Stimulated activated naive CD4-positive, alpha-beta T cell (primary cell): Measurements from ENCODE around the gene TEX12.
"Not testable (repeated sequence)": the region's sequence is repeated elsewhere in the genome, so short reads cannot be mapped to it uniquely, and the experiment has no call there.

ENCODE experiments used
- DNase-seq, 6 experiments: peaks; one replicate each; lab custom pipeline; 2025; lab: John Stamatoyannopoulos, UW

Gene TEX12

DNA sequence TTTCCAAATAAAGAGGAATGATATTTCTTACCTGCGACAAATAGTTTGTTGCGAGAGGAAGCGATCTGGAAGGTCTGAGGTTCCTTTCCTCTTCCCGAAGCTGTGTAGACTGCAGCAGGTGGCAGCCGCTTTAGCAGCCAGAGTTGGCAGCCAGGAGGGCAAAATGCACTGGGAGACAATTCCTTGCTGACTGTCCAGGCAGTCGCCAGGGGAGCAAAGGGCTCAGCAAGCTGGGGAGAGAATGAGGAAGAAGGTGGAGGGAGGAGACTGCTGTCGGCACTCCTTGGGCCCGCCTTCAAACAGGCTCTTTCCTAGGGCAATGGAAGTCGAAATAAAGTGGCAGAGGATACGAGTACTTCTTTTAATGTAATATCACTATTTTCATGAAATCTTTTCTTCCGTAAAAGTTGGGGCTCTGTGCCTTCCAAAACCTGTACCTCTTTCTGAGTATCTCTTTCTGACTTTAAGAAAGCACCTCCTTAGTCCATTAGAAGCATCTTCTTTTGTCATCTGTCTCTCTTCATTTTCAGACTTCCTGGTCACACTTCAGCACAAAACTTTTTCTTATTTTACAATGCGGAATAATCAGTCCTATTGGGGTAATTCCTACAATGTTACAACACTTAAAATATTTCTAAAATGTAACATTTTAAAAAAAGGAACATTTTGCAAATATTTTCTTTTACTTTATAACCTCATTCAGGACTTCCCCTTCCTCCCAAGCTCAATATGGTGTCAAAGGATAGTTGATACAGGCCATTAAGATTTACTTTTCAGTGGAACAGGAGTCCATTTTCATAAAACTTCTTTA, 3.1 kb upstream of the TEX12 start, which contains the start of gene IL18:
IL18 (minus strand) TSS at position 220 of the 811 bp plus-strand sequence. CDS start 9,041 bp downstream, outside the sequence.
- no peak for DNase-seq

DNA sequence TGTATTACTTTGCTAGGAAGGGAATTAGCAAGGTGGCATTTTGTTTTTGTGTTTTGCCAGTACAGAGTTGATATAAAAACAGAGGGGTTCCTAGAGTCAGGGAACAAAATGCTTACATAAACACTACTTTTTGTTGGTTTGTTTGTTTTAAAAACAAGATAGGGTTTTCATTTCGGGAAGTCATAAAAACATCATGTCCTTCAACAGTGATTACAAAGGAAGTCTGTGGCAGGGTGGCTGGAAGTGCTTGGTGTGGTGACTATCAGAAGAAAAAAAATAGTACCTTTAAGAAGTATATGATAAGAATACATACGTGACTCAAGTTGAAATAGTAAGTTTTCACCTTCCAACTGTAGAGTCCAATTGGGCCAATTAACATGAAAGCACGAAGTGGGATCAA, 2.1 kb upstream of the TEX12 start:
- no peak for DNase-seq

DNA sequence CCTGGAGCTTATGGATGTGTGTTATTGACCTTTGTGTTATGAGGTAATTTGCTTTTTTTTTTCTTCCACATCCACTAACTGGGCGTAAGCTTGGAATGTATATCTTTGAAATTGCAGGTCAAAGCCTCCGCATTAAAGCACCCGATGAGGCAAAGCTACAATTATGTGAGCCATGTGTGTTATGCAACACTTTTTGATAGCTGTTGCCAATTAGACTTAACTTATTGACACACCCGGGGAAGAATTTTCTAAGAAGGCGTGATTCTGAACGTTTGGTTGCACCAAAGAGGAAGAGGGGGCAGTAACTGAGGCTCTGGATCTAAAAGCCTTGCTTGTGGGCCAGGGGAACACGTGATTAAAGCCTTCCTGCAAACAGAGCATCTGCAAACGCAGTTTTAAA, 610 bp upstream of the TEX12 start:
- DNase-seq = no peak

DNA sequence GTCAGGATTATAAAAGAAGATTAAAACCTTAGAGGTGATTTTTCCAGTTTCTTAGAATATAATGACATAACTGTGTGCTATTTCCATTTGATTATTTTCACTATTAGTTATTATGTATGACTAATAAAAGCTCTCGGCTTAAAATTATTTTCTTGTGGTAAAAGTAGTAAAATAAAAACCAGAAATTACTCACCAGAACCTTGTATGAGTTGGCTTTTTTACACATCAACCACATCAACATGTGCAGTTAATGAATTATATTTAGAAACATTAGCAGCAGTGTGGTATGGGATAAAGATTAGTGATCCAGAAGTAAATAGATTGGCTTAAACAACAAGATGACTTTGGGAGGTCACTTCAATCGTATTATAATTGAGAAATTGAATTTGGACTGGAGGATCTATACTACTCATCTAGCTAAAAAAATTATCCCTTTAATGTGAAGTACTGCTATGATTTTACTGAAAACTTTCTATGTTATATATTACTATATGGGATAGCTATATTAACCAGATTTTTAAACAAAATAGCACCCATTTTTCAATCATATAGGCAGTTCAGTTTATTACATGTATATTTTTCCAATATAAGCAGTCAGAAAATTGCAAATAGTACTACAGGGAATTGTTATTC, 5.3 kb downstream of the TEX12 start:
- DNase-seq = no peak

DNA sequence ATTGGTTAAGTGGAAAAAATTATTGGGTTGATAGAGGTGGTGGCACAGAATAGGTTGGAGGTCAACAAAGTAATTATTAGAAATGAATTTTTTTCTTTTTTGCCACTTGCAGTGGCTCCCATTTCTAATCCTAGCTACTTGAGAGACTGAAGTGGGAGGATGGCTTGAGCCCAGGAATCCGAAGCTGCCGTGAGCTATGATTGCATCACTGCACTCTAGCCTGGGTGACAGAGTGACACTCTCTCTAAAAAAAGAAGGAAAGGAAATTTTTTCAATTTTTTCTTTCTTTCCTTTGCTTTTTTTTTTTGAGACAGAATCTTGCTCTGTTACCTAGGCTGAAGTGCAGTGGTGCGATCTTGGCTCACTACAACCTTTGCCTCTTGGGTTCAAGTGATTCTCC, 6.0 kb downstream of the TEX12 start:
- no peak for DNase-seq

DNA sequence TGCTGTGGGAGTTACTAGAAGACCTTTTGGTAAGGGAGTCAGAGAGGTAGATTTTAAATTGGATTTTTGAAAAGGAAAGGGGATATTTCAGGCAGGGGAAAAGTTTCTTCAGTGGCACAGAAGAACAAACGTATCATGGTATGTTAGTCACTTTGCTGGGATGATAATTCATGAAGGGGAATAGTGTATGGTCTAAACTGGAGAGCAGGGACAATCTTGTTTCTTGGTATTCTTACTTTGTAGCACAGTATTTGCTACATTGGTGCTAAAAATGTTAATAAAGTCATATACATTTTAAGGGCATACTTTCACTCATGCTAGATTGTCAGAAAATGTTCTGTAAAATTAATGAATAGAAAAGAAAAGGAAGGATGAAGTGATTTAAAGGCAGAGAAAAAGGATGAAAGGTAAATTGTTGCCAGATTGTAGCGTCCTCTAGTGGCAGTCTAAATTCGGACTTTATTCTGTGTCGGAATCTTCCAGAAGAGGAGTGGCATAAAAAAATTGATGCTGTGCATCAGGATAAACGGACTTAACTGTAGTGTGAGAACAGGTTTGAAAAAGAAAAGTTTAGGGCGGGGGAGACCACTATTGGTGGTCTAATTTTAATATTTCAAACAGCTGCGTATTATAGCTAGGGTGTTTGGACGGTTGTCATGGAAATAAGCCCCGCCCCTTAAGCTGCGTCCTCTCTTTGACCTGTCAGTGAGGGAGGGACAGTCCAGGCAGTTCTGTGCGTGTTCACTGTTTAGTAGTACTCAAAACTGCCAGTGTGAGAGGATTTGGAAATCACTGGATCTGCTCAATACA, 7.8 kb downstream of the TEX12 start, which contains the start of gene BCO2:
BCO2 (plus strand) TSS at position 724 of the 810 bp plus-strand sequence. CDS start 90 bp downstream, outside the sequence.
- DNase-seq = peak in 2 of 6 experiments; percentile 3 to 21

DNA sequence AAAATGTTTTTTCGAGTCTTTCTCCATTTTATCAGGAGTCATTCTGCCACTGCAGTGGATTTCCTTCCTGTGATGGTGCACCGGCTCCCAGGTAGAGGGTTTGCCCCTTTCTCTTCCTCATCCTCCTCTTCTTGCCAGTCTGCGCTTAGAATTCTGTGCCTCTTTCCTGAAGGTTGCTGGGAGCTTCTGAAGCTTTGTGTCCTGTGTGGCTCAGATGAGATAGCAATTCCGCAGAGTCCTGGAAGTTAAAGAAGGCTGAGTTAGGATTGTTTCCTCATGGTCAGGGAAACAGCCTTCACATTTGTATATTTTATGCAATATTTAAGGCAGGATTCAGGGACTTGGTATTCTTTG, 8.4 kb downstream of the TEX12 start:
- DNase-seq = no peak

DNA sequence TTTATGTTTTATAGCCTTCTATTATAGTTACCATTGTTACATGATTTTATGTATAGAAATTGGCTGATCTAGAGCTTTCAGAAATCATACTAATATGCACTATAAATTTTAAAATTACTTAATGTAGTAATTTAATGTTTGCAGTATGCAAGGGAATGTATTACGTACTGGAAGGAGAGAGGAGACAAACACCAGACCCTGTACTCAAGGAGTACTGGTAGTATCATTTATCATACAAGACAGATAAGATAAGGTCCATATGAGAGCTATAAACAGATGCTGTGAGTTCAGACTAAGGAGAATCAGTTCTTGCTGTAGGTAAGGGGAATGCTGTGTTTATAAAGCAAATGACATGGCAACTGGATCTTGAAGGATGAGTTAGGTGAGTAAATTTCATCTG, 8.9 kb downstream of the TEX12 start:
- no peak for DNase-seq

DNA sequence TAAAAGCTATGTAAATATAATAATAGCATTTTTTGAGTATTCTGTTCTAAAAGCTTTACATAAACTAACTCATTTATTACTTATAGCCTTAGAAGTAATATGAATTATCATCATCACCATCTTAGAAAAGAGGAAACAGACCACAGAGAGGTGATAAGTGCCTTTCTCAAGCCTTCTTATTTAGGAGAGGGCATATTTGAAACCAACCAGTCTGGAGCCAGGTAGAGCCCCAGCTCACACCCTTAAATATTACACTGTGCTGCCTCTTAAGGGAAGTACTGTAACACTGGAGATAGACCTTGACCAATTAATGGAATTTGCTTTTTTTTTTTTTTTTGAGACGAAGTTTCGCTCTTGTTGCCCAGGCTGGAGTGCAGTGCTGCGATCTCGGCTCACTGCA, 10.4 kb downstream of the TEX12 start:
- DNase-seq = no peak

DNA sequence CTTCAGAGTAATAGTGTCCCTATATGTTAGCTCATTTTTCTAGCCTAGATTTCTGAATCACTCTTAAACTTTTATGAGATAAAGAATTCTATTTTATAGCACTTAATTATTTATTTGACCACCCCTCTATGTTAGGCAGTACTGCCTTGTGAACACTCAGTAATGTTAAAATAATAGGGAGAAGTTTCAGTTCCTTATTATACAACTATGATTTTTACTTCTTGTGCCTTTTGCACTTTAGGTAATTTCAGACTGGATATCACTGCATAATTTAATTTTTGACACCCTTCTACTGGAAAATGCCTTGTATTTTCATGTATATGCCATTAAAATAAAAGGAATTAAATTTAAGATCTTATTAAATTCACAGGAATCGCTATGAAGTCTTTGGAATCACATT, 11.3 kb downstream of the TEX12 start:
- no peak for DNase-seq

DNA sequence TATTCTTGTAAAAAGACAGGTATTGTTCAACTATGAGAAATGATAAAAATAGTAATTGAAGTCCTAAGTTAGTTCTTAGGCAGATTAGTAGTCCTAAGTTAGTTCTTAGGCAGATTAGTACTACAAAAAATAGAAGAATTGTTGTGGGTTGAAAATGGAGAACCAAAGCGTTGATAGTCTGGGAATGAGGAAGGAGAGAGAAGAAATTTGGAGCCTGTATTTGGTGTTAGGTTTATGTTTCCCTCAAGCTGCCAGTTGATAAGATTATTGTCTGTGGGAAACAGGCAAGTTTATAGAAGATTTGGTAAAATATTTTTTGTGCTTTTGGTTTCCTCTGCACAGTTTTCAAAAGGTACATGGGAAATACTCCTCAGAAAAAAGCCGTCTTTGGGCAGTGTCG, 11.8 kb downstream of the TEX12 start:
- no peak for DNase-seq

DNA sequence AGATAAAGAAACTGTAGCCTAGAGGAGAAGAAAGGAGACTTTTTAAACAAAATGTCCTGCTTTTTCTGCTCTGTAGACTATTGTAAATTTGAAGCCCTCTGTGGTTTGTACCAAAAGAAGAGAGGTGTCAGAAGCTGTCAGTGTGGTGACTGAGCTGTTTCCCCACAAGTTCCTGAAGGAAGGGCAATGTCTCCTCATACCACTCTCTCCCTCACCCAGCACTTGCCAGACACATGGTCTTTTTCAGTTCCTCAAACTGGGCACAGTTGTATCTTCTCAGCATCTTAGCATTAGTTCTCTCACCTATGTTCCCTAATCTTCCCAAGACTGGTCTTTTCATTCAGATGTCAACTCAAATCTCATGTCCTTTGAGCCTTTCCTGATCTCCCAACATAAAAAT, 12.4 kb downstream of the TEX12 start:
- no peak for DNase-seq

DNA sequence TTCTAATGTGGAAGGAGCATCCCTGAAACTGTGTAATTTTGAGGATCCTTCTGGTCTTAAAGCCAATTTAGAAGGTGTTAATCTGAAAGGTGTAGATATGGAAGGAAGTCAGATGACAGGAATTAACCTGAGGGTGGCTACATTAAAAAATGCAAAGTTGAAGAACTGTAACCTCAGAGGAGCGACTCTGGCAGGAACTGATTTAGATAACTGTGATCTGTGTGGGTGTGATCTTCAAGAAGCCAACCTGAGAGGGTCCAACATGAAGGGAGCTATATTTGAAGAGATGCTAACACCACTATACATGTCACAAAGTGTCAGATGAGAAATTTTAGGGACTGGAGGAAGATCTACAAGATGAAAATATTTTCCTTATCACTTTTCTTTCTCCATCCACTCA, 15.7 kb downstream of the TEX12 start:
- no peak for DNase-seq

DNA sequence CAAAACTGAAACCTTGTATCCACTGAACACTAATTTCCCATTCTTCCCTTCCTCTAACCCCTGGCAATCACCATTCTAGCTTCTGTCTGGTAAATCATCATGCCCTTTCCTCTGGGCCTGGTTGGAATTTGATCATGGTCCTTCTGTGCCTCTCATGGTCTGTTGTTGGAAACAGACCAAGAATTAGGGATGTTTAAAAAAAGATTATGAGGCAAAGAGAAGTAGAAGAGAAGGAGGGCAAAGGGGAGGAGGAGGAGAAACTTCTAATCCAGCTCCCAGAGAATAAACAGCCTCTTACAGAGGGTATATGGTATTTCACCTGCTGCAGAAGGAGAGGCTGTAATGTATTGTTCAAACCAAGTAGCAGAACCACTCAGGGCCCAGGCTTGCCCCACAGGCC, 18.7 kb downstream of the TEX12 start:
- DNase-seq = no peak

DNA sequence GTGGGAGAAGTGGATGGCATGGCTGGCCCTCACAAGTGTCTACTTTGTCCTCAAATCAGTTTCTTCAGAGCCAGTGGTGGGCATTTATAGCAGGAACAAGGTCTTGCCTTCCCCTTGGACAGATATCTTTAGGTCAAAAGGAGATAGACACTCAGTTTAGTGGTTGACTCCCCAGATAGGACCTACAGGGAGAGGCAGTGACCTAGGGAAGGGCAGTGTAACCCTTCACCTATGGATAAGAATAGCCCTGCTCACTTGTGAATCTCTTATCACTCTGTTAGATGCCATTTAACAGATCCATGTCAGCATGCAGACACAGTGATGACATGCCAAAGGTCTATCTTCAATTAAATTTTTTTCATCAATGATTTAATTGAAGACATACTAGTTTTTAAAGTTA, 19.1 kb downstream of the TEX12 start:
- DNase-seq = no peak

DNA sequence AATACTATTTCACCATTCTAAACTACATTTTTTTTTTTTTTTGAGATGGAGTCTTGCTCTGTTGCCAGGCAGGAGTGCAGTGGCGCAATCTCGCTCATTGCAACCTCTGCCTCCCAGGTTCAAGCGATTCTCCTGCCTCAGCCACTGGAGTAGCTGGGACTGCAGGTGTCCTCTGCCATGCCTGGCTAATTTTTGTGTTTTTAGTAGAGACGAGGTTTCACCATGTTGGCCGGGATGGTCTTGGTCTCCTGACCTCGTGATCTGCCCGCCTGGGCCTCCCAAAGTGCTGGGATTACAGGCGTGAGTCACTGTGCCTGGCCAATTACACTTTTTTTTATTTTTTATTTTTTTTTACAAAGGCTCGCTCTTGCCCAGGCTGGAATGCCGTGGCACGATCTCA, 27.9 kb downstream of the TEX12 start:
- DNase-seq = not testable (repeated sequence)

DNA sequence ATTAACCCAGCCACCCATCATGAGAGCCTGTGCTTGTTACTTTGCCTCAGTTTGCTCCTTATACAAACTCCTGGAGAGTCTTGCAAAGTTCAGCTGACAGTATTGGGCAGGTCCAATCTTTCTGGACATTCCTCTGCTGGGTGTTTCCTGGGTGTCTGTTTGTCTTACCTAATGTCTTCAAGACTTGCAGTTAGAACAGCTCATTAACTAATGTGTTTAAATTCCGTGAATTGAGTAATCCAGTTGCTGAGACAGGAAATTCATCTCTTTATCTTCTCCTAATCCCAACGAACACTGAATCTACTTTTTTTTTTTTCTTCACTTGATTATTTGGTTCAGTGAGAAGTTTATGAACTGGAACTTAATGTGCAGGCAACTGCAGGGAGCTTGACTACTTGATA, 28.8 kb downstream of the TEX12 start:
- no peak for DNase-seq

DNA sequence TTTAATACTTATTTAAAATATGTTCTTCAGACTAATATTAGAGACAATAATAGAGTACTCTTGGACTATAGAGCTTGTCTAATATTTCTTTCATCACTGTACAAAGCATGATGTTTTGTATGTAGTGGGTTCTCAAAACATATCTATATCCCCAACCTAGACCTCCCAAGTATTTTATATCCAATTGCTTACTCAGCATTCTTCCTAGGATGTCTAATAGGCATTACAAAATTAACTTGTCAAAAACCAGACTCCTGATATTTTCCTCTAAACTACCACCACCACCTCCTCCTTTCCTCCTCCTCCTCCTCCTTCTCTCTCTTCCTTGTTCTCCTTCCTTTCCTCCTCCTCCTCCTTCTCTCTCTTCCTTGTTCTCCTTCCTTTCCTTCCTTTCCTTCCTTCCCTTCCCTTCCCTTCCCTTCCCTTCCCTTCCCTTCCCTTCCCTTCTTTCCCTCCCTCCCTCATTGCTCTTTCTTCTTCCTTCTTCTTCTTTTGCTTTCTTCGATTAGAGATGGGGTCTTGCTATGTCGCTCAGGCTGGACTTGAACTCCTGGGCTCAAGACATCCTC, 29.4 kb downstream of the TEX12 start:
- no peak for DNase-seq

DNA sequence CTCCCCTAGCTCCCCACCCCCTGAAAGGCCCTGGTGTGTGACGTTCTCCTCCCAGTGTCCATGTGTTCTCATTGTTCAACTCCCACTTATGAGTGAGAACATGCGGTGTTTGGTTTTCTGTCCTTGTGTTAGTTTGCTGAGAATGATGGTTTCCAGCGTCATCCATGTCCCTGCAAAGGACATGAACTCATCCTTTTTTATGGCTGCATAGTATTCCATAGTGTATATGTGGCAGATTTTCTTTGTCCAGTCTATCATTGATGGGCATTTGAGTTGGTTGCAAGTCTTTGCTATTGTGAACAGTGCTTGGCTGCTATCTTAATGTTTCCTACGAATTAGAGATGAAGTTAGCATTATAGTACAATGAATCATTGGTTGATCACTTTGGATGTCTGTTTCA, 31.9 kb downstream of the TEX12 start:
- not testable (repeated sequence) for DNase-seq

DNA sequence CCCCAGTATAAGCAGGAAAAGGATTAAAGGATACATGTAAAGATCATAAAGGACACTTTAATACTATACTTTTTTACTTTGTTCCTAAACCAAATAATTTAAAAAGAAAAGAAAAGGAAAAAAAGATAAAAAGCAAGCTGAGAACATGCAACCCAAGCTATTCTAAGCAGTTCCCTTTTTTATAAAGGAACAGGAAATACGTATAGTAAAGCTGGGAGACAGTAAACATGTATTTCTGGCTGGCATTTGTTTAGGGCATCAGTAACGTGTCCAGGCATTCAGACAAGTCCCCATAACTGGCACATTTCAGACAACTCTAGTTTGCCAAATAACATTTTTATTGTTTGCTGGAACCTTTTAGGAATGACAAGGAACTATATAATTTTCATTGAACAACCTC, 33.1 kb downstream of the TEX12 start:
- DNase-seq = no peak

DNA sequence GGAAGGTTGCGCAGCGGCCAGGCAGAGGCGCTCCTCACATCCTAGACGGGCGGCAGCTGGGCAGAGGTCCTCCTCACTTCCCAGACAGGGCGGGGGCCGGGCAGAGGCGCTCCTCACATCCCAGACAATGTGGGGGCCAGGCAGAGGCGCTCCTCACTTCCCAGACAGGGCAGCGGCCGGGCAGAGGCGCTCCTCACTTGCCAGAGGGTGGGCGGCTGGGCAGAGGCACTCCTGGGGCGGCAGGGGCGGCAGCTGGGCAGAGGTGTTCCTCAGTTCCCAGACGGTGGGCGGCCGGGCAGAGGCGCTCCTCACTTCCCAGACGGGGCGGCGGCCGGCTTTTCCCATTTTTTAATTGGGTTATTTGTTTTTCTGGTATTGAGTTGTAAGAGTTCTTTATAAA, 38.9 kb downstream of the TEX12 start:
- DNase-seq = no peak

DNA sequence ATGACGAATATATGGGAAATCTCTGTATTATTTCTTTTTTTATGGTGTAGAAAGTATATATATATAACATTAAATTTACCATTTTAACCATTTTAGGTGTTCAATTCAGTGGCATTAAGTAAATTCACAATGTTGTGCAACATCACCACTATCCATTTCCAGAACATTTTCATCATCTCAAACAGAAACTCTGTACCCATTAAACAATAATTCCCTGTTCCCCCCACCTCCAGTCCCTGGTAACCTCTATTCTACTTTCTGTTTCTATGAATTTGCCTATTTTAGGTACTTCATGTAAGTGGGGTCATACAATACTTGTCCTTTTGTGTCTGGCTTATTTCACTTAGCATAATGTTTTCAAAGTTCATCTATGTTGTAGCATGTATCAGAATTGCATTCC, 43.7 kb downstream of the TEX12 start:
- DNase-seq = no peak
